Immature natural killer cell (primary cell): ENCODE measurements around the gene NFATC3. TPM values are rescaled to one million over a fixed set of nuclear protein-coding genes. Genes with fewer than 3 reads are reported as not detected.
A peak's percentile ranks its signal among the peaks of the same experiment; 100 is the strongest.
"Not testable (repeated sequence)": the region's sequence is repeated elsewhere in the genome, so short reads cannot be mapped to it uniquely, and the experiment has no call there.

Experiments used
- DNase-seq, 3 donors: peaks; one replicate each; pipeline ENCODE4 v3.0.0; 2022; ENCODE audit warnings: mixed read lengths in 1 of 3
- H3K27ac Mint-ChIP-seq, 6 donors: one replicate each; pipeline ENCODE4 v1.8.0; 2020; ENCODE audit warnings: mixed read lengths in 6 of 6, mild to moderate bottlenecking in 5 of 6, inconsistent platforms in 4 of 6, moderate library complexity in 3 of 6
- H3K27me3 Mint-ChIP-seq, 3 donors: one replicate each; pipeline ENCODE4 v1.8.0; 2020 to 2021; ENCODE audit warnings: low read depth in 3 of 3, mild to moderate bottlenecking in 3 of 3, mixed read lengths in 3 of 3, moderate library complexity in 3 of 3, inconsistent platforms in 1 of 3
- H3K36me3 Mint-ChIP-seq, 3 donors: one replicate each; pipeline ENCODE4 v1.8.0; 2020; ENCODE audit warnings: mixed read lengths in 3 of 3, inconsistent platforms in 2 of 3, mild to moderate bottlenecking in 2 of 3
- H3K4me1 Mint-ChIP-seq, 2 donors: one replicate each; pipeline ENCODE4 v1.8.0; 2020; ENCODE audit warnings: inconsistent platforms in 2 of 2, mild to moderate bottlenecking in 2 of 2, mixed read lengths in 2 of 2, moderate library complexity in 1 of 2
- H3K4me3 Mint-ChIP-seq, 5 donors: one replicate each; pipeline ENCODE4 v1.8.0; 2020; ENCODE audit warnings: mild to moderate bottlenecking in 5 of 5, mixed read lengths in 5 of 5, inconsistent platforms in 3 of 5, moderate library complexity in 3 of 5
- H3K9me3 Mint-ChIP-seq, 6 donors: one replicate each; pipeline ENCODE4 v1.8.0; 2020; ENCODE audit warnings: mild to moderate bottlenecking in 6 of 6, mixed read lengths in 6 of 6, inconsistent platforms in 4 of 6, moderate library complexity in 3 of 6
- polyA plus RNA-seq, 3 donors: library from polyadenylated mRNA; unstranded; fragments of 300-500 nt; fragmentation: Illumina TruSeq; gene quantifications; one replicate each; pipeline ENCODE4 v1.2.3, GENCODE V29; 2021

The NFATC3 gene
- polyA plus RNA-seq, 3 donors from 2014 or later, result 66.5 to 160 (median 119) TPM

DNA sequence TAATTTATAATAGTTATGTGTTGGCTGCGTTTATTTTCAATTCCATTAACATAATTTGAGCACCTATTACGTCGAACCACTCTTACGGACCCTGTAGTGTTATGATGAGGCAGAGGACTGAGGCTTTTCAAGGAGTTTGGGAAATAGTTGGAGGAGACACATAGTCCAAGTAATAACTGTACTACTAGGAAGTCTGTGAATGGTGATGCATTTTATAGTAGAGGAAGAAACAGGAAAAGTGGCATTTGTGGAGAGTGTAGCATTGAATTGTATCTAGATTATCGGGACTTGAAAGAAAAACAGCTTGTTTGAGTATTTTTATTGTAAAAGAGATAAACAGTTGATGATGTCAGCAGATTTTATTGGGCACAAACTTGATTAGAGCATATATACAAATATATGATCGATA, 1.7 kb downstream of the NFATC3 start:
- peaks cover 0 to 16% (median 3%) of the 10 kb centered on the region in 3 donors for H3K27me3 Mint-ChIP-seq
- no peaks in the 10 kb centered on the region for H3K36me3 Mint-ChIP-seq
- H3K27ac Mint-ChIP-seq, result peak overlapping the region; percentile 69 to 93 (median 90)
- H3K4me1 Mint-ChIP-seq, result peaks cover 73 to 85% of the 10 kb centered on the region in 2 donors
- DNase-seq, result no peak
- H3K4me3 Mint-ChIP-seq, result peak overlapping the region; percentile 90 to 100 (median 93)
- H3K9me3 Mint-ChIP-seq, result peaks cover 0 to 2% (median 0%) of the 10 kb centered on the region in 6 donors

DNA sequence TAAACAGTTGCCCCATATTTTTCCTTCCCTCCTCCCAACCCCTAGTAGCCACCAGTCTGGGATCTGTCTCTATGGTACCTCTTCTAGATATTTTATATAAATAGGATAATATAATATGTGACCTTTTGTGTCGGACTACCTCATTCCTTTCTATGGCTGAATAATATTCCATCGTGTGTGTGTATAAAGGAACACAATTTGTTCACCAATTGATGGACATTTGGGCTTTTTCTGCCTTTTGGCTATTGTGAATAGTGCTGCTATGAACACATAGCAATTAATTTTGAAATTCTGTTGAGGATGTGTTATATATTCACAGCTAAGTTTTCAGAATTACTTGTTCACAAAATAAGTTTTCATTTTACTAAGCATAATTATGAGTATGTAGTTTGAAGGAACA, 2.5 kb downstream of the NFATC3 start:
- H3K36me3 Mint-ChIP-seq, result no peaks in the 10 kb centered on the region
- H3K4me3 Mint-ChIP-seq, result peak overlapping the region; percentile 90 to 100 (median 93)
- peaks cover 0 to 2% (median 0%) of the 10 kb centered on the region in 6 donors for H3K9me3 Mint-ChIP-seq
- peaks cover 0 to 16% (median 3%) of the 10 kb centered on the region in 3 donors for H3K27me3 Mint-ChIP-seq
- peak overlapping the region; percentile 69 to 88 (median 80) for H3K27ac Mint-ChIP-seq
- no peak for DNase-seq
- H3K4me1 Mint-ChIP-seq, result peaks cover 70 to 82% of the 10 kb centered on the region in 2 donors

DNA sequence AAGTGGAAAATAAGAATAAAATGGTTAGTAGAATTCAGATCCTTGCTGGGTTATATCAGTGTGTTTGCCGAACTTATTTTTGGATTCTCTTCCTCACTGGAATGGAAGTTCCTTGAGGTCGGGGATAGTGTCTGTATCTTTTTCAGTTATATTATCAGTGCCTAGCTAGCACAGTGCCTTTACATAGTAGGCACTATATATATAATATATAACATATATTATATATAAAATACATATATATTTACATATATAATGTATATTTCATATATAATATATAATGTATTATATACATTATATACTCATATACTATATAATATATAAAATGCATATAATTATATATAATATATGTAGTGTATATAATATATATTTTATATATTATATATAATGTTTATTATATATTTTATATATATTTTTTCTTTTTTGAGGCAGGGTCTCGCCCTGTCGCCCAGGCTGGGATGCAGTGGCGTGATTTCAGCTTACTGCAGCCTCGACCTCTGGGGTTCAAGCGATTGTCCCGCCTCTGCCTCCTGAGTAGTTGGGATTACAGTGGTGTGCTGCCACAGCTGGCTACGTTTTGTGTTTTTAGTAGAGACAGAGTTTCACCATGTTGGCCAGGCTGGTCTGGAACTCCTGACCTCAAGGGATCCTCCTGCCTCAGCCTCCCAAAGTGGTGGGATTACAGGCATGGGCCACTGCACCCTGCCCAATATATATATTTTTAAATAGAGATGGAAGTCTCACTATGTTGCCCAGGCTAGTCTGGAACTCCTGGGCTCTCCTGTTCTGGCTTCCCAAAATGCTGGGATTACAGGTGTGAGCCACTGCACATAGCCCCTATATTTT, 3.2 kb downstream of the NFATC3 start:
- Mint-ChIP-seq H3K4me1 (peaks cover 70 to 82% of the 10 kb centered on the region in 2 donors), H3K27ac (peak overlapping the region; percentile 69 to 92 (median 90)), H3K27me3 (peaks cover 0 to 16% (median 3%) of the 10 kb centered on the region in 3 donors), H3K4me3 (peak overlapping the region; percentile 90 to 100 (median 93)), H3K36me3 (no peaks in the 10 kb centered on the region), H3K9me3 (peaks cover 0 to 2% (median 0%) of the 10 kb centered on the region in 6 donors)
- no peak for DNase-seq

- Mint-ChIP-seq H3K9me3 (no peaks in the 10 kb centered on the region), H3K27ac (peak overlapping the region; percentile 58 to 92 (median 90)), H3K36me3 (no peaks in the 10 kb centered on the region), H3K4me3 (peak overlapping the region; percentile 69 to 92 (median 71)), H3K4me1 (peaks cover 70 to 82% of the 10 kb centered on the region in 2 donors), H3K27me3 (peaks cover 0 to 16% (median 3%) of the 10 kb centered on the region in 3 donors)
- no peak for DNase-seq
These were observed 3.9 kb downstream of the NFATC3 start for GRCh38 chr16:68089067-68089466.

- Mint-ChIP-seq H3K4me1 (peaks cover 75 to 88% of the 10 kb centered on the region in 2 donors), H3K27me3 (peaks cover 0 to 12% (median 3%) of the 10 kb centered on the region in 3 donors), H3K4me3 (peak overlapping the region; percentile 34 to 92 (median 71)), H3K9me3 (no peaks in the 10 kb centered on the region), H3K27ac (peak overlapping the region; percentile 58 to 92 (median 87)), H3K36me3 (no peaks in the 10 kb centered on the region)
- no peak for DNase-seq
These were observed 5.0 kb downstream of the NFATC3 start for GRCh38 chr16:68090130-68090529.

- peak overlapping the region; percentile 63 to 92 (median 71) for H3K4me3 Mint-ChIP-seq
- H3K9me3 Mint-ChIP-seq, result no peaks in the 10 kb centered on the region
These were observed 5.4 kb downstream of the NFATC3 start for GRCh38 chr16:68090533-68090932.

DNA sequence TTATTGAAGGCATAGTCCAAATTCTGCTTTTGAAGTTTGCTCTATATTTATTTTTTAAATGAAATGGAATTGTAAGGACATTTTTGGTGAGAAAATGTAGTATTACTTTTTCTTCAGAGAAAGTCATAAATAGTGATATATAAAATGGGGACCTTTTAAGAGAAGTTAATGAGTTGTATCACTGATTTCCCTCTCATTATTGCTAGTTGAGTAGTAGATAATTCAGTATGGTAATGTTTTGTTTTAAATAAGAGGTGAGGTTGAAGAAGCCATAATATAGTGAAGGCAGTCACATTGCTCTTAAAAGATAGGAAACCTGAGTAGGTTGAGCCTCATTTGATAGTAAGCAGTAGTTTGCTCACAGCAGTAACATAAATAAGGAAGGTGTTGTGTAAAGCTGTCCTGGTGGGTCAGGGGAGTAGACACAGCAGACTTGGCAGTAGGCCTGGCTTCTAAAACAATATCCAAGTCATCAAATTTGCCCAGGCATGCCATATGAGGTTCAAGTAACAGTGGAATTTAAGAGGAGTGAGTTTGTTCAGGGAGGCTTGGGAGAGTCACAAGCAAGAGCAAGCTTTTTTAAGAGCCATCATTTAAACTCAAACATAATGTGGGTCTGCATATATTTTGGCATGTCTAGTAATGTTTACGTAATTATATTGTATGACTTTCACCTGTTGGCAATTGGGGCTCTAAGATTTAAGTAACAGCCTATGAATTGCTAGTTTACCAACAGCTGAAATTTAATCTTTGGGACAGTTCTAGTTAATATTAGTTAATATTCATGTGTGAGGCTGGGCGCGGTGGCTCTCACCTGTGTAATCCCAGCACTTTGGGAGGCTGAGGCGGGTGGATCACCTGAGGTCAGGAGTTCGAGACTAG, 6.5 kb downstream of the NFATC3 start:
- H3K36me3 Mint-ChIP-seq, result no peaks in the 10 kb centered on the region
- H3K27ac Mint-ChIP-seq, result peak overlapping the region; percentile 36 to 90 (median 80)
- peaks cover 86 to 96% of the 10 kb centered on the region in 2 donors for H3K4me1 Mint-ChIP-seq
- DNase-seq, result no peak
- no peaks in the 10 kb centered on the region for H3K27me3 Mint-ChIP-seq
- no peaks in the 10 kb centered on the region for H3K9me3 Mint-ChIP-seq
- H3K4me3 Mint-ChIP-seq, result peak overlapping the region; percentile 15 to 66 (median 41)

More at GRCh38 chr16:68090533-68090932, 5.4 kb downstream of the NFATC3 start:
- DNase-seq, result no peak
- Mint-ChIP-seq H3K27ac (peak overlapping the region; percentile 58 to 92 (median 87)), H3K4me1 (peaks cover 78 to 92% of the 10 kb centered on the region in 2 donors), H3K27me3 (peaks cover 0 to 8% (median 3%) of the 10 kb centered on the region in 3 donors), H3K36me3 (no peaks in the 10 kb centered on the region)

GRCh38 chr16:68092275-68092674, 7.1 kb downstream of the NFATC3 start:
- H3K36me3 Mint-ChIP-seq, DNase-seq, H3K9me3 Mint-ChIP-seq, H3K27me3 Mint-ChIP-seq: not testable (repeated sequence)
- peak overlapping the region in 4 of 5 donors; percentile 15 to 66 (median 32) for H3K4me3 Mint-ChIP-seq
- peak overlapping the region in 5 of 6 donors; percentile 63 to 90 (median 83) for H3K27ac Mint-ChIP-seq
- peaks cover 89 to 96% of the 10 kb centered on the region in 2 donors for H3K4me1 Mint-ChIP-seq

- no peaks in the 10 kb centered on the region for H3K27me3 Mint-ChIP-seq
- H3K27ac Mint-ChIP-seq, result peak overlapping the region; percentile 70 to 92 (median 86)
- H3K4me1 Mint-ChIP-seq, result peaks cover 91 to 96% of the 10 kb centered on the region in 2 donors
- no peaks in the 10 kb centered on the region for H3K9me3 Mint-ChIP-seq
- H3K4me3 Mint-ChIP-seq, result peak overlapping the region; percentile 8 to 68 (median 56)
- peak in 1 of 3 donors; percentile 44 for DNase-seq
- H3K36me3 Mint-ChIP-seq, result no peaks in the 10 kb centered on the region
These were observed 8.8 kb downstream of the NFATC3 start for GRCh38 chr16:68093816-68094613.

- Mint-ChIP-seq H3K4me3 (peak overlapping the region in 4 of 5 donors; percentile 9 to 68 (median 60)), H3K9me3 (no peaks in the 10 kb centered on the region), H3K27ac (peak overlapping the region; percentile 73 to 92 (median 86)), H3K36me3 (no peaks in the 10 kb centered on the region), H3K4me1 (peaks cover 88 to 94% of the 10 kb centered on the region in 2 donors), H3K27me3 (no peaks in the 10 kb centered on the region)
- no peak for DNase-seq
These were observed 9.4 kb downstream of the NFATC3 start for GRCh38 chr16:68094614-68094934.

GRCh38 chr16:68096491-68096890, 11.3 kb downstream of the NFATC3 start:
- Mint-ChIP-seq H3K4me3 (peak overlapping the region in 3 of 5 donors; percentile 8 to 20 (median 16)), H3K4me1 (peaks cover 86 to 94% of the 10 kb centered on the region in 2 donors)

DNA sequence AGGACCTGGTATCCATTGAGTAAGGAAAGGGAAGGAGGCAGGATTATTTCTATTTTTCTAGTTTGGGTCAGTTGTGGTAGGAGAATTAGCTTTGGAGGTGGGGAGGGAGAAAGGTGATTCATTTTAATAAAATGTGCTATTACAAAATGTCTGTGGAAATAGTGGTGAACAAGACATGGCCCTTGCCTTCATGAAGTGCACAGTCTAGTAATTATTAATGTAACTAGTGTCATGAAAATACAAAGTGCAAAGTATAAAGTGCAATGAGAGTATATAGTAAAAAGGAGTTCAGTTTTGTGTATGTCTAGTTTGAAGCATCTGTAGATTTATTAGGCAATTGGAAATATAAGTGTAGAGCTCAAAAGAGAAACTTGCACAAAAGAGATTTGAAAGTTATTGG, 11.9 kb downstream of the NFATC3 start:
- Mint-ChIP-seq H3K4me1 (peaks cover 86 to 94% of the 10 kb centered on the region in 2 donors), H3K4me3 (peak overlapping the region in 3 of 5 donors; percentile 0 to 22 (median 18)), H3K9me3 (no peaks in the 10 kb centered on the region)

More at GRCh38 chr16:68096491-68096890, 11.3 kb downstream of the NFATC3 start:
- Mint-ChIP-seq H3K9me3 (no peaks in the 10 kb centered on the region), H3K36me3 (no peaks in the 10 kb centered on the region), H3K27me3 (peaks cover 0 to 1% (median 0%) of the 10 kb centered on the region in 3 donors), H3K27ac (peak overlapping the region; percentile 34 to 69 (median 60))
- DNase-seq, result no peak

More for the DNA sequence above, 11.9 kb downstream of the NFATC3 start:
- no peak for DNase-seq
- Mint-ChIP-seq H3K27me3 (peaks cover 0 to 1% (median 0%) of the 10 kb centered on the region in 3 donors), H3K27ac (peak overlapping the region; percentile 34 to 87 (median 60)), H3K36me3 (no peaks in the 10 kb centered on the region)
